DND-41 (cell line): ENCODE measurements around the gene ALDH8A1.

Source experiments
- ATAC-seq: fragments of 200-7000 bp; cut with Tn5 transposase; 3 replicates; pipeline ENCODE4 v1.9.1; 2021; ENCODE audit warnings: low read depth; ENCODE audit not compliant: insufficient read depth
- DNase-seq: peaks from one replicate; pipeline ENCODE4 v3.0.0-alpha.2; 2020
- H2AFZ ChIP-seq: 2 replicates; pipeline ENCODE4 v1.6.0; 2012; ENCODE audit warnings: low read depth, low read length
- H3K27ac ChIP-seq: 2 replicates; pipeline ENCODE4 v1.5.1; 2012; ENCODE audit warnings: low read length, inconsistent platforms
- H3K27me3 ChIP-seq: fragments of 200-600 bp; sonication (generic); 2 replicates; pipeline ENCODE4 v1.6.0; 2012; ENCODE audit warnings: low read length, mild to moderate bottlenecking, inconsistent platforms; ENCODE audit not compliant: insufficient read depth, poor library complexity
- H3K36me3 ChIP-seq: 2 replicates; pipeline ENCODE4 v1.5.1; 2012; ENCODE audit warnings: low read length, inconsistent platforms; ENCODE audit not compliant: insufficient read depth
- H3K4me1 ChIP-seq: 2 replicates; pipeline ENCODE4 v1.5.1; 2012; ENCODE audit warnings: mild to moderate bottlenecking, low read length; ENCODE audit not compliant: insufficient read depth
- H3K4me2 ChIP-seq: 2 replicates; pipeline ENCODE4 v1.6.0; 2012; ENCODE audit warnings: mild to moderate bottlenecking, moderate library complexity, low read length, inconsistent platforms; ENCODE audit not compliant: insufficient read depth
- H3K4me3 ChIP-seq, 2 experiments: fragments of 200-600 bp in 1 of 2; shearing (Covaris generic) in 1 of 2; 2 replicates each; pipeline ENCODE4 v1.5.1; 2012 to 2016; ENCODE audit warnings: inconsistent platforms in 2 of 2, low read length in 2 of 2, mild to moderate bottlenecking in 2 of 2, low read depth in 1 of 2, moderate library complexity in 1 of 2
- H3K79me2 ChIP-seq: 2 replicates; pipeline ENCODE4 v1.6.0; 2012; ENCODE audit warnings: low read length, inconsistent platforms; ENCODE audit not compliant: insufficient read depth
- H3K9ac ChIP-seq: 2 replicates; pipeline ENCODE4 v1.6.0; 2012; ENCODE audit warnings: low read depth, mild to moderate bottlenecking, inconsistent platforms, low read length, moderate library complexity
- H3K9me3 ChIP-seq: 2 replicates; pipeline ENCODE4 v1.5.1; 2012; ENCODE audit warnings: low read length, moderate library complexity, mild to moderate bottlenecking, inconsistent platforms; ENCODE audit not compliant: insufficient read depth, severe bottlenecking
- H4K20me1 ChIP-seq: 2 replicates; pipeline ENCODE4 v1.6.0; 2012; ENCODE audit warnings: low read length; ENCODE audit not compliant: insufficient read depth
- CTCF ChIP-seq: IDR thresholded peaks from 2 replicates; pipeline ENCODE4 v1.5.1; 2012; ENCODE audit warnings: borderline replicate concordance, low read length, moderate library complexity, mild to moderate bottlenecking; ENCODE audit not compliant: poor library complexity, severe bottlenecking; ENCODE audit errors: extremely low read depth
- EZH2 ChIP-seq: IDR thresholded peaks from 3 replicates; pipeline ENCODE4 v1.6.1; 2012; ENCODE audit warnings: borderline replicate concordance, low read depth, mild to moderate bottlenecking, moderate library complexity, low read length, inconsistent platforms; ENCODE audit not compliant: severe bottlenecking

The ALDH8A1 gene

GRCh38 chr6:134979142-134979541 is 29.2 kb upstream of the ALDH8A1 start:
- no peaks in the 10 kb centered on the region for H4K20me1 ChIP-seq
- no peak overlapping the region for H3K4me3 ChIP-seq
- peaks cover 79% of the 10 kb centered on the region for H3K36me3 ChIP-seq
- H3K79me2 ChIP-seq, result peaks cover 6% of the 10 kb centered on the region
- TF ChIP-seq CTCF, result no peak
- TF ChIP-seq EZH2, result no peak
- no peak overlapping the region for H3K9ac ChIP-seq
- no peak for ATAC-seq
- no peaks in the 10 kb centered on the region for H3K4me1 ChIP-seq
- H3K9me3 ChIP-seq, result no peaks in the 10 kb centered on the region
- no peak overlapping the region for H3K4me2 ChIP-seq
- no peak overlapping the region for H3K27ac ChIP-seq
- no peaks in the 10 kb centered on the region for H3K27me3 ChIP-seq
- no peak for DNase-seq
- no peak overlapping the region for H2AFZ ChIP-seq

GRCh38 chr6:134974370-134974769 is 24.5 kb upstream of the ALDH8A1 start:
- ATAC-seq (no peak), DNase-seq (no peak)
- no peak for TF ChIP-seq CTCF
- Histone ChIP-seq H2AFZ (no peak overlapping the region), H3K79me2 (peaks cover 6% of the 10 kb centered on the region), H3K27me3 (no peaks in the 10 kb centered on the region), H3K27ac (no peak overlapping the region), H3K9me3 (no peaks in the 10 kb centered on the region), H3K4me2 (no peak overlapping the region), H4K20me1 (no peaks in the 10 kb centered on the region), H3K36me3 (peaks cover 69% of the 10 kb centered on the region), H3K4me3 (no peak overlapping the region), H3K9ac (no peak overlapping the region), H3K4me1 (no peaks in the 10 kb centered on the region)

- H4K20me1 ChIP-seq, result no peaks in the 10 kb centered on the region
- H3K79me2 ChIP-seq, result no peaks in the 10 kb centered on the region
- no peak overlapping the region for H3K4me2 ChIP-seq
- no peak overlapping the region for H3K27ac ChIP-seq
- ATAC-seq (no peak), DNase-seq (no peak)
- no peaks in the 10 kb centered on the region for H3K9me3 ChIP-seq
- H3K9ac ChIP-seq, result no peak overlapping the region
- H2AFZ ChIP-seq, result no peak overlapping the region
- no peak for TF ChIP-seq CTCF
- TF ChIP-seq EZH2, result no peak
- no peak overlapping the region for H3K4me3 ChIP-seq
- H3K36me3 ChIP-seq, result peaks cover 67% of the 10 kb centered on the region
- H3K4me1 ChIP-seq, result no peaks in the 10 kb centered on the region
- H3K27me3 ChIP-seq, result no peaks in the 10 kb centered on the region
Observed at GRCh38 chr6:134967711-134968110, 17.8 kb upstream of the ALDH8A1 start.

- H2AFZ ChIP-seq, result no peak overlapping the region
- H3K4me2 ChIP-seq, result no peak overlapping the region
- no peak overlapping the region for H3K9ac ChIP-seq
- H3K79me2 ChIP-seq, result no peaks in the 10 kb centered on the region
- H4K20me1 ChIP-seq, result no peaks in the 10 kb centered on the region
- H3K27ac ChIP-seq, result no peak overlapping the region
- no peaks in the 10 kb centered on the region for H3K27me3 ChIP-seq
- no peak for TF ChIP-seq EZH2
- no peak for TF ChIP-seq CTCF
- ATAC-seq (no peak), DNase-seq (no peak)
- no peak overlapping the region for H3K4me3 ChIP-seq
- no peaks in the 10 kb centered on the region for H3K4me1 ChIP-seq
- peaks cover 60% of the 10 kb centered on the region for H3K36me3 ChIP-seq
- no peaks in the 10 kb centered on the region for H3K9me3 ChIP-seq
Observed at GRCh38 chr6:134964451-134965203, 14.7 kb upstream of the ALDH8A1 start.
